Measurements from ENCODE around the gene TAS2R41.

GRCh38 chr7:143462045-143462444 is 15.6 kb upstream of the TAS2R41 start:
- TF ChIP-seq CTCF (IDR thresholded peaks at IDR 0.05), result no peak
- no peak for TF ChIP-seq POLR2A (IDR thresholded peaks at IDR 0.05)

Measured in body of pancreas (tissue), 4 donors.